Natural killer cell treated with Interleukin-12 subunit alpha and Interleukin-12 subunit beta and Interleukin-15 and Interleukin-18, amount 100 ng/mL, for 72 hours (primary cell): ENCODE data around the gene FUT3. TPM values are rescaled to one million over a fixed set of nuclear protein-coding genes. Genes with fewer than 3 reads are reported as not detected.
A peak's percentile ranks its signal among the peaks of the same experiment; 100 is the strongest.
"Not testable (repeated sequence)": the region's sequence is repeated elsewhere in the genome, so short reads cannot be mapped to it uniquely, and the experiment has no call there.

Experiments
- ATAC-seq, 2 donors: fragments of 150-1000 bp; cut with Tn5 transposase in 1 of 2; sonication (Bioruptor Pico), chemical (Tn5 transposase) in 1 of 2; 2 replicates each; pipeline ENCODE4 v1.10.0; 2021
- DNase-seq: peaks from one replicate; pipeline ENCODE4 v3.0.0; 2022; ENCODE audit warnings: low spot score
- H3K27ac Mint-ChIP-seq, 2 donors: 1 replicate in 1 of 2; 2 replicates in 1 of 2; pipeline ENCODE4 v1.8.0; 2022; ENCODE audit warnings: mixed read lengths in 2 of 2, mild to moderate bottlenecking in 1 of 2, moderate library complexity in 1 of 2
- H3K27me3 Mint-ChIP-seq, 2 donors: 1 replicate in 1 of 2; 2 replicates in 1 of 2; pipeline ENCODE4 v1.8.0; 2022; ENCODE audit warnings: mixed read lengths in 2 of 2
- H3K36me3 Mint-ChIP-seq: one replicate; pipeline ENCODE4 v1.8.0; 2022; ENCODE audit warnings: mixed read lengths
- H3K4me1 Mint-ChIP-seq, 2 donors: 1 replicate in 1 of 2; 2 replicates in 1 of 2; pipeline ENCODE4 v1.8.0; 2022; ENCODE audit warnings: low read depth in 2 of 2, mixed read lengths in 2 of 2, mild to moderate bottlenecking in 1 of 2
- H3K4me3 Mint-ChIP-seq: one replicate; pipeline ENCODE4 v1.8.0; 2022; ENCODE audit warnings: mixed read lengths
- H3K9me3 Mint-ChIP-seq: 2 replicates; pipeline ENCODE4 v1.8.0; 2022; ENCODE audit warnings: mixed read lengths
- total RNA-seq, 2 donors: library from RNA; stranded (reverse); gene quantifications; one replicate each; pipeline ENCODE4 v1.2.3, GENCODE V29; 2022

The FUT3 gene
- total RNA-seq, 2 donors from 2014 or later = not detected

DNA sequence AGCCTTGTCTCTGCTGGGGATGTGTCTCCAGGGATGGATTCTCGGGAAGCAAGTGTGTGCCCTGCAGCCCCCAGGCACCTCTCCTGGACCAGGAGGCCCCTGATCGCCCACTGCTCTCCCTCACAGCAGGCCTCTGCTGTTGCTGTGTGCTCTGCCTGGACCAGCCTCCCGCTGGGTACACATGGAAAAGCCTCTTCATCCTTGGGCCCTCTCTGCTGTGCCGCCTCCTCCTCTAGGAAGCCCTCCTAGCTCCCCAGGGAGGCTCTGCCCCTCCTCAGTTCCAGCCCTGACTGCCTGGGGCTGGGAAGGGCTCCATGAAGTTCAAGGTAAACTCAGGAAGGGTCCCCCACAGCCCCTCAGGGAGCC, 40.3 kb upstream of the FUT3 start:
- ATAC-seq = no peak
- no peaks in the 10 kb centered on the region for H3K9me3 Mint-ChIP-seq
- no peak overlapping the region for H3K4me3 Mint-ChIP-seq

DNA sequence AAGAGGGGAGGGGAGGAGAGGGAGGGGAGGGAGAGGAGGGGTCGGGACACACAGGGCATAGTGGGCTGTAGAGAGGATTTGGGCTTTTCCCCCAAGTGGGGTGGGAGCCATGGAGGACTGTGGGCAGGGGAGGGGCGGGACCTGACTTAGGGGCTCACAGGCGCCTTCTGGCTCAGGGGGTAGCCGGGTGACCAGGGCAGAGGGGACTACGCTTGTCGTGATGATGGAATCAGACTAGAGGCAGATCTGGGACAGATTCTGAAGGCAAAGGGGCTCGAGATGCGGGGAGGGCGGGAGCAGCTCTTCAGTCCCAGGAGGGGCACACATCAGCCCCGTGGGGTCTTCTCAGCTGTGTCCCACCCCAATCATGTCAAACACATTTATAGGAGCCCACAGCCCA, 38.9 kb upstream of the FUT3 start:
- H3K4me1 Mint-ChIP-seq = peaks cover 0 to 3% of the 10 kb centered on the region in 2 donors
- peaks cover 0 to 8% of the 10 kb centered on the region in 2 donors for H3K27me3 Mint-ChIP-seq
- H3K9me3 Mint-ChIP-seq = no peaks in the 10 kb centered on the region
- DNase-seq (no peak), ATAC-seq (no peak)
- H3K4me3 Mint-ChIP-seq = no peak overlapping the region
- no peaks in the 10 kb centered on the region for H3K36me3 Mint-ChIP-seq
- H3K27ac Mint-ChIP-seq = no peak overlapping the region

More for the DNA sequence above, 40.3 kb upstream of the FUT3 start:
- peaks cover 0 to 3% of the 10 kb centered on the region in 2 donors for H3K4me1 Mint-ChIP-seq
- no peak for DNase-seq
- H3K27ac Mint-ChIP-seq = no peak overlapping the region
- H3K36me3 Mint-ChIP-seq = no peaks in the 10 kb centered on the region
- peaks cover 0 to 6% of the 10 kb centered on the region in 2 donors for H3K27me3 Mint-ChIP-seq

- no peak for DNase-seq
- peaks cover 0 to 3% of the 10 kb centered on the region in 2 donors for H3K4me1 Mint-ChIP-seq
Measured at GRCh38 chr19:5889288-5889971, 38.2 kb upstream of the FUT3 start.

GRCh38 chr19:5884065-5884811, 33.0 kb upstream of the FUT3 start:
- H3K27ac Mint-ChIP-seq, H3K36me3 Mint-ChIP-seq, H3K9me3 Mint-ChIP-seq, H3K4me1 Mint-ChIP-seq, H3K27me3 Mint-ChIP-seq, H3K4me3 Mint-ChIP-seq, DNase-seq, ATAC-seq: not testable (repeated sequence)

More at GRCh38 chr19:5889288-5889971, 38.2 kb upstream of the FUT3 start:
- ATAC-seq = peak in 1 of 2 donors; percentile 4
- H3K36me3 Mint-ChIP-seq = no peaks in the 10 kb centered on the region
- no peaks in the 10 kb centered on the region for H3K9me3 Mint-ChIP-seq
- H3K27me3 Mint-ChIP-seq = peaks cover 0 to 8% of the 10 kb centered on the region in 2 donors
- no peak overlapping the region for H3K27ac Mint-ChIP-seq
- no peak overlapping the region for H3K4me3 Mint-ChIP-seq

- DNase-seq, H3K4me1 Mint-ChIP-seq, H3K4me3 Mint-ChIP-seq: not testable (repeated sequence)
Measured at GRCh38 chr19:5883157-5883873, 32.1 kb upstream of the FUT3 start.

GRCh38 chr19:5882421-5882968, 31.2 kb upstream of the FUT3 start:
- Mint-ChIP-seq H3K27me3 (peaks cover 0 to 7% of the 10 kb centered on the region in 2 donors), H3K36me3 (no peaks in the 10 kb centered on the region), H3K4me1 (no peaks in the 10 kb centered on the region), H3K4me3 (no peak overlapping the region), H3K9me3 (no peaks in the 10 kb centered on the region), H3K27ac (no peak overlapping the region)
- no peak for DNase-seq
- no peak for ATAC-seq

More at GRCh38 chr19:5883157-5883873, 32.1 kb upstream of the FUT3 start:
- not testable (repeated sequence) for H3K27me3 Mint-ChIP-seq, H3K9me3 Mint-ChIP-seq, ATAC-seq, H3K36me3 Mint-ChIP-seq, H3K27ac Mint-ChIP-seq

GRCh38 chr19:5881543-5882299, 30.5 kb upstream of the FUT3 start:
- ATAC-seq = no peak
- no peaks in the 10 kb centered on the region for H3K4me1 Mint-ChIP-seq
- H3K9me3 Mint-ChIP-seq = no peaks in the 10 kb centered on the region
- no peak overlapping the region for H3K4me3 Mint-ChIP-seq
- H3K36me3 Mint-ChIP-seq = no peaks in the 10 kb centered on the region
- no peak overlapping the region for H3K27ac Mint-ChIP-seq
- H3K27me3 Mint-ChIP-seq = peaks cover 0 to 7% of the 10 kb centered on the region in 2 donors
- DNase-seq = no peak

DNA sequence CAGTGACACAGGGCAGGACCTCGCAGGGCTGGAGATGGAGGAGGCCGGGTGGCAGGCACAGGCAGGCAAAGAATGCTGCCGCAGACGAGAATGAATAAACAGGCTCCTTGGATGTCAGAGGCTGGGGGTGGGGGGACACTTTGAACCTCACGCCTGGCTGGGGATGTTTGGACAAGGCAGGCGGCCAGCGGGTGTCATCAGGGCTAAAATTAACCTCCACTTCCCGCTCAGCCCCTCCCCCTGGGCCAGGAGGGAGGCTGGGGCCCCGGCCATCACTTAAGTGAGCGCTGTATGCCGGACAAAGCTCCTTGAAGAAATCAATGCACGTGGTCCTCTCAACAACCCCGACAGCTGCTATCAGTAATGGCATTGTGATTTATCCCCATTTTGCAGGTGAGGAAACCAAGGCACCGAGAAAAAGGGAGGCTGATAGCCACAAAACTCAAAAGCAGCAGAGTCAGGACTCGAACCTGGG, 29.4 kb upstream of the FUT3 start:
- Mint-ChIP-seq H3K27ac (no peak overlapping the region), H3K27me3 (peaks cover 0 to 7% of the 10 kb centered on the region in 2 donors), H3K4me3 (no peak overlapping the region), H3K36me3 (no peaks in the 10 kb centered on the region), H3K4me1 (no peaks in the 10 kb centered on the region), H3K9me3 (no peaks in the 10 kb centered on the region)
- DNase-seq (no peak), ATAC-seq (no peak)

- Mint-ChIP-seq H3K27me3 (peaks cover 0 to 5% of the 10 kb centered on the region in 2 donors), H3K4me1 (no peaks in the 10 kb centered on the region), H3K27ac (no peak overlapping the region), H3K9me3 (no peaks in the 10 kb centered on the region), H3K4me3 (no peak overlapping the region), H3K36me3 (no peaks in the 10 kb centered on the region)
- ATAC-seq (no peak), DNase-seq (no peak)
Measured at GRCh38 chr19:5880196-5880595, 28.9 kb upstream of the FUT3 start.

- H3K4me1 Mint-ChIP-seq = no peaks in the 10 kb centered on the region
- H3K36me3 Mint-ChIP-seq = no peaks in the 10 kb centered on the region
- H3K9me3 Mint-ChIP-seq = no peaks in the 10 kb centered on the region
- DNase-seq (no peak), ATAC-seq (no peak)
- no peak overlapping the region for H3K27ac Mint-ChIP-seq
- peaks cover 0 to 5% of the 10 kb centered on the region in 2 donors for H3K27me3 Mint-ChIP-seq
- H3K4me3 Mint-ChIP-seq = no peak overlapping the region
Measured at GRCh38 chr19:5877882-5878281, 26.6 kb upstream of the FUT3 start.

- H3K27me3 Mint-ChIP-seq = peaks cover 0 to 3% of the 10 kb centered on the region in 2 donors
- no peak for DNase-seq
- no peak for ATAC-seq
- H3K27ac Mint-ChIP-seq = no peak overlapping the region
- H3K4me3 Mint-ChIP-seq = no peak overlapping the region
- H3K4me1 Mint-ChIP-seq = no peaks in the 10 kb centered on the region
- no peaks in the 10 kb centered on the region for H3K9me3 Mint-ChIP-seq
- H3K36me3 Mint-ChIP-seq = no peaks in the 10 kb centered on the region
Measured at GRCh38 chr19:5877427-5877826, 26.2 kb upstream of the FUT3 start.

GRCh38 chr19:5874496-5874895, 23.2 kb upstream of the FUT3 start:
- H3K4me1 Mint-ChIP-seq, H3K9me3 Mint-ChIP-seq, H3K27ac Mint-ChIP-seq, DNase-seq, ATAC-seq, H3K27me3 Mint-ChIP-seq, H3K36me3 Mint-ChIP-seq, H3K4me3 Mint-ChIP-seq: not testable (repeated sequence)

GRCh38 chr19:5873617-5874199, 22.5 kb upstream of the FUT3 start:
- no peak for DNase-seq
- no peaks in the 10 kb centered on the region for H3K36me3 Mint-ChIP-seq
- H3K4me3 Mint-ChIP-seq = no peak overlapping the region
- no peaks in the 10 kb centered on the region for H3K9me3 Mint-ChIP-seq
- no peaks in the 10 kb centered on the region for H3K4me1 Mint-ChIP-seq
- ATAC-seq = no peak
- no peaks in the 10 kb centered on the region for H3K27me3 Mint-ChIP-seq
- H3K27ac Mint-ChIP-seq = no peak overlapping the region
